ENCODE data around the gene CASZ1. TPM values are rescaled to one million over a fixed set of nuclear protein-coding genes. Genes with fewer than 3 reads are reported as not detected.

Gene CASZ1
- total and polyA plus RNA-seq, 10 of the 15 experiments (the other 5 are each of a cell fraction or from before 2014, with no cell fraction given), result 0.52 to 9.8 (median 3.7) TPM

DNA sequence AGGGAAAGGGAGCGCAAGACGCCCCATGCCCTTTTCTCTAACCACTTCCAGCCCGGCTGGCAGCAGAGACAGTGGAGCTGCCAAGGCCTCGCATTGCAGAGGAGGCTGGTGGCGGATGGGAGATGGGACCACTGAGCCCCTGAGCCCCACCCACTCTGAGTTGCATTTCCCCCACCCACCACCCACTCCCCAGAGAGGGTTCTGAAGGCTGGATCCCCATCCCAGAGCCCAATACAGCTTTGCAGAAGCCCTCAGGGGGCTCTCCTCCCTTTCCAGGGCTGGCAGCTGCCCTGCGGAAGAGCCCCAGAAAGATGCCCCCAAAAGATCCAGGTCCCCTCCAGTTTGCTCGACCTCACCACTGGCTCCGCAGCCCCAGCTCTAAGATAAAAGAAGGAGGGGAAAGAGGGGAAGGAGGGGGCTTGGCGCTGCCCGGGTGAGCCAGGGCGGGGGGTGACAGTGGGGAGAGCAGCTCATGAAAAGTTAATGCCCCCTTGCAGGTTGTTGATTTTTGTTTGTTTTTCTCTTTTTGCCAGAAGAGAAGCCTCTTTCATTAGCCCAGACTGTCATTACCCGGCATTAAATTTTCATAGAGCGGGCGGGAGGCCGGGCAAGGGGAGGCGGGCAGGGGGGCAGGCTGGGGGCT is 38.4 kb upstream of the CASZ1 start (continued):
- TF ChIP-seq REST (IDR thresholded peaks at IDR 0.05; ENCODE audit: low read depth, low read length), result no peak

DNA sequence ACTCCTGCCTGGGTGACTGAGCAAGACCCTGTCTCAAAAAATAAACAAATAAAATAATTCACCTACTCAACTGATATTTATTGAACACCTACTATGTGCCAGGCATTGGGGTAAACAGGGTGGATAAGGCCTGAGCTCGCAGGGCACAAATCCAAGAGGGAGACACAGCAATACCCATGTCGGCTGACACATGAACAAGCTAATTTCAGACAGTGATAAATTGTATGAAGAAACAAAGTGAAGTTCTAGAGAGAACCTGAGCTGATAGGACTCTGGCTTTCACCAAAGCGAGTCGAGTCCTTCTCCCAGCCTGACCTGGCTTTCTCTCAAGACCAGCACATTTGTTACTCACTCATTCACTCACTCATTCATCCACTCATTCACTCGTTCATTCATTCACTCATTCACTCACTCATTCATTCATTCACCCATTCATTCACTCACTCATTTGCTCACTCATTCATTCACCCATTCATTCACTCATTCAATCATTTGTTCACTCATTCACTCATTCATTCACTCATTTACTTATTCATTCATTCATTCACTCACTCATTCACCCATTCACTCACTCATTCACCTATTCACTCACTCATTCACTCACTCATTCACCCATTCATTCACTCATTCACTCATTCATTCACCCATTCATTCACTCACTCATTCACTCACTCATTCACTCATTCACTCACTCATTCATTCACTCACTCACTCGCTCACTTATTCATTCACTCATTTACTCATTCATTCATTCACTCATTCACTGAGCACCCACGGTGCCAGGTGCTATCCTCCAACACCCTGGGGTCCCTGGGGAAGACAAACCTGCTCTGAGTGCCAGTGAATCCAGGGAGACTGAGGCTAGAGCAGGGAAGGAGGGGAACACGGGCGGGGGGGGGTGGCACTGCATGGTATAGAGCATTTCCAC is 37.4 kb upstream of the CASZ1 start:
- CTCF ChIA-PET, result no interaction called here
- RAD21 ChIA-PET (ENCODE audit: unreplicated experiment), result no interaction called here
- Histone ChIP-seq H3K27ac (ENCODE audit: control insufficient read depth, insufficient read depth) (no peak overlapping the region), H3K27me3 (replicated peaks in 1 of 2; ENCODE audit: control insufficient read depth in 2 of 2, insufficient read depth in 2 of 2, low read length in 1 of 2) (peaks cover 4 to 11% of the 10 kb centered on the region in 2 experiments; a peak in 3 of 4 replicates), H4K20me1 (ENCODE audit: control insufficient read depth, insufficient read depth) (no peaks in the 10 kb centered on the region), H3K9me3 (replicated peaks; ENCODE audit: control insufficient read depth, insufficient read depth, low read length) (no peaks in the 10 kb centered on the region), H3K4me1 (ENCODE audit: control insufficient read depth, insufficient read depth, low read length) (no peaks in the 10 kb centered on the region), H2AFZ (ENCODE audit: control insufficient read depth, low read depth, low read length) (no peak overlapping the region), H3K4me2 (ENCODE audit: control insufficient read depth, insufficient read depth) (no peak overlapping the region), H3K9ac (ENCODE audit: control insufficient read depth, insufficient read depth, low read length) (no peak overlapping the region), H3K79me2 (ENCODE audit: control insufficient read depth, insufficient read depth, low read length) (no peaks in the 10 kb centered on the region), H3K4me3 (no peak overlapping the region), H3K36me3 (ENCODE audit: control insufficient read depth in 2 of 2, insufficient read depth in 2 of 2, low read length in 1 of 2) (no peaks in the 10 kb centered on the region)
- WGBS (ENCODE audit: insufficient coverage, insufficient replicate concordance, low lambda C conversion rate, missing lambda C conversion rate), result 57% methylated on average over 9 of the region's 9 CpGs
- DNase-seq (ENCODE audit: low read depth, low spot score), result no peak
- TF ChIP-seq ZNF24 (IDR thresholded peaks at IDR 0.05) (peak; percentile 82), ZSCAN29 (IDR thresholded peaks at IDR 0.05) (no peak)
- no peak for FAIRE-seq
- intact Hi-C loops (cut with micrococcal nuclease; ENCODE audit: unreplicated experiment), result no loop called here
- no TSS peak for BruUV-seq (replicated peaks)
- no peak for ATAC-seq
- POLR2A ChIA-PET, result no interaction called here
- in situ Hi-C loops (cut with MboI), result no loop called here
- SMC1A ChIA-PET (ENCODE audit: uncharacterized antibody, unreplicated experiment), result no interaction called here
